ENCODE measurements around the gene VKORC1.
"Not testable (repeated sequence)": the region's sequence is repeated elsewhere in the genome, so short reads cannot be mapped to it uniquely, and the experiment has no call there.

The VKORC1 gene

DNA sequence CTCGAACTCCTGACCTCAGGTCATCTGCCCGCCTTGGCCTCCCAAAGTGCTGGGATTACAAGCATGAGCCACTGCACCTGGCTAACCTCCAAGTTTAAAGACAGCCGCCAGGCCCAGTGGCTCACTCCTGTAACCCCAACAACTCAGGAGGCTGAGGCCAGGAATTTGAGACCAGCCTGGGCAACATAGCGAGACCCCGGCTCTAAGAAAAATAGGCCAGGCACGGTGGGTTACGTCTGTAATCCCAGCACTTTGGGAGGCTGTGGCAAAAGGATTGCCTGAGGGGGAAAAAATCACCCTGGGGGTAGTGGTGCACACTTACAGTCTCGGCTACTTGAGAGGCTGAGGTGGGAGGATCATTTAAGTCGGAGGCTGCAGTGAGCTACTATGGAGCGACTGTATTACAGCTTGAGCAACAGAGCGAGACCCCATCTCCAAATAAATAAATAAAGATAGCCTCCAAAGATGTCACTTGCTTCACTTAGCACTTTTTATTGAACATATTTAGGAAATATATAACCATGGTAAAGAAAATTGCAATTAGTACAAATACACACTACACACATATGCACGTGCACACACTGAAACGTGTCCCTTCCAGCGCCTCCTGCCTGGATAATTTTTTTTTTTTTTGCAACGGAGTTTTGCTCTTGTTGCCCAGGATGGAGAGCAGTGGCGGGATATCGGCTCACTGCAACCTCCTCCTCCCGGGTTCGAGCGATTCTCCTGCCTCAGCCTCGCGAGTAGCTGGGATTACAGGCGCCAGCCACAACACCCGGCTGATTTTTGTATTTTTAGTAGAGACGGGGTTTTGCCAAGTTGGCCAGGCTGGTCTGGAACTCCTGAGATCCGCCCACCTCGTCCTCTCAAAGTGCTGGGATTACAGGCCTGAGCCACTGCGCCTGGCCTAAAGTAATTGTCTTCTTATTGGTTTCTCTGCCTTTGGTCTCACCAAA is 12.2 kb upstream of the VKORC1 start:
- no peak for DNase-seq

DNA sequence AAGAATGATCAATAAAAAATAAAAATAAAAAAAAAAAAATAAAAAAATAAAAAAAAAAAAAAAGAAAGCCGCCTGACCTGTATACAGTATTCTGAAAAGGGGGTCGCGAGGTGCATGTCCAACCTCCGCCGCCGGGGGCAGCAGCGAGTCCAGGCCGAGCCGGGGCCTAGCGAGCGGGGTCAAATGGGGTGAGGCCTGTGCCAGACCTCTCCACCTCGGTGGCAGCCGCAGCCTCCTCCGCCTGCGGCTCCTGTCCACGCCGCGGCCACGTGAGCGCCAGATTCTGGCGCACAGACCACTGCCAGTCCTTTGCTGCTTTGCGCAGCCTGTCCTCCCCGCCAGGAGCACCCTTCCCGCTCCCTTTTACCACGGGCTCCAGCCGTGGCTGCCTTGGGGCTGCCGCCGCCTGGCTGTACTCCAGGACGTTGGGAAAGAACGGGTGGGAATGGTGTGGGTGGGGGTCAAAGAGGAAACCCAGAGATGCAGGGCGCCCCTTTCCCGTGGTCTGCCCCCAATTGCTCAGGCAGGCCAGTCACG is 11.1 kb upstream of the VKORC1 start:
- no peak for DNase-seq

DNA sequence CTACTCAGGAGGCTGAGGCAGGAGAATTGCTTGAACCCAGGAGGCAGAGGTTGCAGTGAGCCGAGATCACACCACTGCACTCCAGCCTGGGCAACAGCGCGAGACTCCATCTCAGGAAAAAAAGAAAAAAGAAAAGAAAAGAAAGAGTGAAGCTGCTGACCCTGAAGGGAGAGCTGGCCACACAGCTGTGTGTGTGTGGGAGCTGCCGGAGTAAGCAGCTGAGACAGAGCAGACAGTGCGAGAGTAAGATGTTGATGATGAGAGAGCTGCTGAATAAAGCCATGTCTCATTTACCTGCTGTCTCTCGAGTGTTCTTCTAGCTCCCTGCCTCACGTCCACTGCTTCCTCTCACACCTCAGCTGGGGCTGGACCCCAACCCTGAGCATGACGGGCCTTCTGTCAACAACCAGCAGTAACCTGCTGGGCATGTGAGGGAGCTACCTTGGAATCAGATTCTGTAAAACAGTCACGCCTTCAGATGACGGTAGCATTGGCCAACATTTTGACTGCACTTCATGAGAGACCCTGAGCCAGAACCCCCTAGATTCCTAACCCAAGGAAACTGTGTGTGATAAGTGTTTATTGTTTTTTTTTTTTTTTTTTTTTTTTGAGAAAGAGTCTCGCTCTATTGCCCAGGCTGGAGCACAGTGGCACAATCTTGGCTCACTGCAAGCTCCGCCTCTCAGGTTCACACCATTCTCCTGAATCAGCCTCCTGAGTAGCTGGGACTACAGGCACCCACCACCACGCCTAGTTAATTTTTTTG is 6.5 kb upstream of the VKORC1 start:
- not testable (repeated sequence) for DNase-seq

DNA sequence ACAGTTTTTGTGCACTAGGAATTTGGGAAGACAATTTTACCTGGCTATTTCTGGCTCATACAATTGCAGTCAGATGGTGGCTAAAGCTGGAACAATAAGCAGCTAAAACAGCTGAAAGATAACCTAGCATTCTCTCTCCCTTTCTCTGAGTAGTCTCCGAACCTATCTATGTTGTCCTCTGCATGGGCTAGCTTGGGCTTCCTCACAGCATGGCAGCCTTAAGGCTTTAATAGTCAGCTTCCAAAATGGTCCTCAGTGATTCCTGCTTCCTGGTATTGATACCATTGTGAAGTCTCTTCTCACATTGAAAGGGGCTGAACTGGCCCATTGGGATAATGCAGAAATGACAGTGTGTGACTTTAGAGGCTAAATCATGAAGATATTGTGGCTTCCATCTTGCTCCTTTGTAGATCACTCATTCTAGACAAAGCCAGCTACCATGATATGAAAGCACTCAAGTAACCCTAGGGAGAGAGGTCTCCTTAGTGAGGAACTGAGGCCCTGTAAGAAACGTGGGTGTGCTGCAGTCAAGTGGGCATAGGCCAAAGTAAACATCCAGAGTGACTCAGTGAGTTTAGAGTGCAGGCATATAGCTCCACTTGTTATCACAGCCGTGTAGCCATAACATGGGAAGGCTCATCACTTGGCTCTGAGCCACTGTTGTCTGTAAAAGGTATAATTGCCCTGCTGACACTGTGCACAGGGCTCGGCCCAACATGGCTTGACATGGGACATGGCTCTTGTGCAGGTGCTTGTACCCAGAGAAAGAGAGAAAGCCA is 5.5 kb upstream of the VKORC1 start:
- no peak for DNase-seq

DNA sequence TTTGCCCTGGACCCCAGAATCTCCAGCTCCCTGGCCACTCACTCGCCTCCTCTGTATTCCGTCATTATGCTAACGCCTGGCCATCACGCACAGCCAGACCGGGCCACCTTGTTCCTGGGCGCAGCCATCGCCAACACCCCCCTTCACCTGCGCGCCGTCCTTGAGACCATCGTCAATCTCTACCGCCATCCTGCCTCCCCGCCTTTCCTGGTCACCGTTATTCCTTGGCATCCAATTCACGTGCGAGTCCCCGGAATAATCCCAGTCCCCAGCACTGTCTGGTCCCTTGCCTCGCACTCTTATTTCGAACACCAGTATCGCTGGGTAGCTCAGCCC is 541 bp downstream of the VKORC1 start:
- DNase-seq = no peak

DNA sequence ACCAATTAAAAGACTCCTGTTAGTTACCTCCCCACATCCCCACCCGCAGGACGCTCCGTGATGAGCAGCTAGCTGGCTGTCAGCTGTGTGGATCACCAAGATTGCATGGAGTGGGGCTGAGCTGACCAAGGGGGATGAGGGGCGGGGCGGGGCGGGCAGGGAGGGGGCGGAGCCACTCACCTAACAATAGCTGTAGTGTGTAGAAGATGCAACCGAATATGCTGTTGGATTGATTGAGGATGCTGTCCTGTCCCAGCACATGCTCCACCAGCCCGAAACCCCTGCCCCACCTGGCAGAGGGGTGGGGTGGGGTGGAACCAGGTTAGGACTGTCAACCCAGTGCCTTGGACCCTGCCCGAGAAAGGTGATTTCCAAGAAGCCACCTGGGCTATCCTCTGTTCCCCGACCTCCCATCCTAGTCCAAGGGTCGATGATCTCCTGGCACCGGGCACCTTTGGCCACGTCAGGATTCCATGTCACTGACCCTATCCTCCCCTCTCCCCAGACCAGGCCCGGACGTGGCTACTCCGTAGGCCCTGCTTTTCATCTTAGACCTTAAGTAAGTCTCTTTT is 1.4 kb downstream of the VKORC1 start:
- DNase-seq = no peak

DNA sequence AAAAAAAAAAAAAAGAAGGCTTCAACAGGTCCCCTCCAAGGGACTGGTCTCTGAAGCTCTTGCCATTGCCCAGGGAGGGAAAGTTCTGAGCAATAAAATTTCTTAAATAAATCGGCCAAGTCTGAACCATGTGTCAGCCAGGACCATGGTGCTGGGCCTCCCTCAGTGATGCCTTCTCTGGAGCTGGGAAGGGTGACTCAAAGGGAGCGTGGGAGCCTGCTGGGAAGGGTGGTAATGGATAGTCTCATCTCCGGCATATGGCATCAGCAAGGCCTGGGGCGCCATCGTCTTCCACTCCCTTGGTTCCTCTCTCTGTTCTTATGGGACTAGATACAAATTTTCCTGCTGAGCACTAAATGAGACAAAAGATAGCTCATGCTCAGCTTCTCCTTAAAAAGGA is 2.3 kb downstream of the VKORC1 start:
- DNase-seq = no peak

DNA sequence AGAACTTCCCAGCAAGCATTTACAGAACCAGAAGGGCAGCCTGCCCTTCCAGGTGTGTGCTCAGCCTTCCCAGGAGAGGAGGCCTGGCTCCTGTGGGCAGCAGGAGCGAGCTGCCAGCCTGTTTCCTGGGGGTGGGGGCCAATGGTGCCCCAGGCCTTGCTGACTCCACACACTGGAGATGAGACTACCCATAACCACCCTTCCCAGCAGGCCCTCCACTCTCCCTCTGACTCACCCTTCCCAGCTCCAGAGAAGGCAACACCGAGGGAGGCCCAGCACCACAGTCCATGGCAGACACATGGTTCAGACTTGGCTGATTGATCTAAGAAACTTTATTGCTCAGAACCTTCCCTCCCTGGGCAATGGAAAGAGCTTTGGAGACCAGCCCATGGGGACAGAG is 4.1 kb downstream of the VKORC1 start:
- DNase-seq = no peak

DNA sequence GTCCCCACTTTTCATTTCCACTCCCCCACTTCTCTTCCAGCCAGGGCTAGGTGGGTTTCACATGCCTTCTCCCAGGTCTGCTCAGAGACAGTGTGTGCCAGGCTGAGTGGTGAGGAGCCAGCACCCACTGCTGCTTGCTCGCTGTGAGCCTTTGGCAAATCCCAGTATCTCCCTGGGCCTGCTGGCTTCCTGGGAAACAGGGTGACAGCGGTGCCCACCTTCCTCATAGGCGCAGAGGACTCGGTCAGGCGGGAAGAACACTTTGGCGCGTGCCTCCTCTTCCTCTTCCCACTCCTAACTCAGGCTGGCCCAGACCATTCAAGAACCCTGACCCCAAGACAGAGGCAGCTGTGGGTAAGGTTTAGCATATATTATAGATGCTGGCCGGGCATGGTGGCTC is 5.4 kb downstream of the VKORC1 start:
- DNase-seq = no peak

DNA sequence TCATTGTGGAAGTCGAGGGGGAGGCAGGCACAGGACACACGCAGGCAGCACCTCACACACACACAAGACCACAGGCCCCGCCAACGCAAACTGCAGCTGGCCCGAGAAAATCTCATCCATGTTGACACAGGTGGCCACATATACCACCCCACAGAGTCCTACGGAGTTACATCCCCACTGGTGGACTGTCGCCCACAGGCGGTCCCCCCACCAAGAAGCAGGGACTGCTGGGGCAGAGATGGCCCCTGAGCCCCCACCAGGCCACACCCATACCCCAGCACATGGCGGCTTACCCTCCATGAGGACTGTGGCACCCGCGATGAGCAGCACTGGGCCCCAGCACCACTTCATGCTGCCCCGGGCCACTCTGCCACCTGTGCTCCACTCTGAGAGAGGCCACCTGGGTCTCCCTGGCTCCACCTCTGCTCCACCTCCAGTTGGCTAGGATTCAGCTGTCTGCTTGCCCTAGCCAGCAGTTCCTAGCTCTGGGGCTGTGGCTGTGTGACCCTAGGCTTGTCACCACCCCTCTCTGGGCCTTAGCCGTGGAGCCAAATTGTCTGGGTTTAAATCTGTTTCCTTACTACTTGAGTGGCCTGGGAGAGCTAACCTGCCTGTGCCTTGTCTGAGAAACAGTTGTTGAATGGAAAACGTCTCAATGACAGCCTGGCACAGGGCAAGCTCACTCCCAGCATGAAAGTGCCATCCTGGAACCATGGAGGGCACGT is 6.0 kb downstream of the VKORC1 start, which contains the start of gene PRSS53:
PRSS53 (minus strand) TSS at position 485 of the 725 bp plus-strand sequence; CDS start at position 351, 134 bp downstream.
- no peak for DNase-seq

DNA sequence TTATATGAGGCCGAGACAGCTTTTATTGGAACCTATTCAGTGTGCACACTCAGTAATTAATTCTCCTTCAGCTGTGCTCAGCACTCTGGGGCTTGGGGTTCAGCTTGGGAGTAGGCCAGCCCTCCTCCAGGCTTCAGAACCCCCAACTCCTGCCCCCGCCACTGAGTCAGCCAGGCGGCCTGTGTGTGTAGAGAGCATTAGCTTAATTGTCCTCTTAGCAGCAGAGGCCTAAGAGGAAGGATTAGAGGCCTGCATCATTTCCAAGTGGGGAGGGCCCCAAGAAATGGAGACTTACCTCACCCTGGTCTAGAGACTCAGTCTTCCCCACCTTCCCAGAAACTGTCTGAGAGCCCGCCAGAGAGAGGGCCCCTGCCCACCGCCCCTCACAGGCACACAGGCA is 6.6 kb downstream of the VKORC1 start:
- no peak for DNase-seq

DNA sequence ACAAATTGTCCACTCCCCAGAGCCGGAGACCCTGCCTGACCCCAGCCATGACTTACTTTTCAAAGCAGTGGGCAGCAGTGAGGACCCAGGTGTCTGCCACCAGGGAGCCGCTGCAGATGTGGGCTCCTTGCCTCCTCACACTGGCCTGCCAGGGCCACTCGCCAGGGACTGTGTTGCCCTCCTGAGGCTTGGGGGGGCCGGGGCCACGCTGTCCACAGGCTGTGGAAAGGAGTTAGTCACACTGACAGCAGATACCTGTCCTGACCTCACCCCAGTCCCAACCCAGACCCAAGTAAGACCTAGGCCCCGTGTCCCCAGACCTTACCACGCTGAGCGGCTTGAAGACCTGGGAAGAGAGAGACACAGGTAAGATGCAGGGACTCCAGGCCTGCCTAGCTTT is 7.1 kb downstream of the VKORC1 start:
- DNase-seq = no peak

DNA sequence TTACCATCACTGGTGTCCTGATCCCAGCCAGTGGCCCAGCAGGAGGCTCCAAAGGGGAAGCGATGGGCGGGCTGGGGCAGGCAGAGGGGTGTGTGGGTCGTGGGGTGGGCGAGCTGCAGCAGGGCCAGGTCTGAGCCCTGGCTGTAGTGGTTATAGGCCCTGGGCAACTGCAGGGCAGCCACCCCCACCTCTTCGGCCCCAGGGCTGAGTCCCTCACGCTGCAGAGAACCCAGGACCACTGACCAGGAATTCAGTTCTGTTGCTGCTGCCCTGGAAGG is 8.0 kb downstream of the VKORC1 start:
- no peak for DNase-seq

DNA sequence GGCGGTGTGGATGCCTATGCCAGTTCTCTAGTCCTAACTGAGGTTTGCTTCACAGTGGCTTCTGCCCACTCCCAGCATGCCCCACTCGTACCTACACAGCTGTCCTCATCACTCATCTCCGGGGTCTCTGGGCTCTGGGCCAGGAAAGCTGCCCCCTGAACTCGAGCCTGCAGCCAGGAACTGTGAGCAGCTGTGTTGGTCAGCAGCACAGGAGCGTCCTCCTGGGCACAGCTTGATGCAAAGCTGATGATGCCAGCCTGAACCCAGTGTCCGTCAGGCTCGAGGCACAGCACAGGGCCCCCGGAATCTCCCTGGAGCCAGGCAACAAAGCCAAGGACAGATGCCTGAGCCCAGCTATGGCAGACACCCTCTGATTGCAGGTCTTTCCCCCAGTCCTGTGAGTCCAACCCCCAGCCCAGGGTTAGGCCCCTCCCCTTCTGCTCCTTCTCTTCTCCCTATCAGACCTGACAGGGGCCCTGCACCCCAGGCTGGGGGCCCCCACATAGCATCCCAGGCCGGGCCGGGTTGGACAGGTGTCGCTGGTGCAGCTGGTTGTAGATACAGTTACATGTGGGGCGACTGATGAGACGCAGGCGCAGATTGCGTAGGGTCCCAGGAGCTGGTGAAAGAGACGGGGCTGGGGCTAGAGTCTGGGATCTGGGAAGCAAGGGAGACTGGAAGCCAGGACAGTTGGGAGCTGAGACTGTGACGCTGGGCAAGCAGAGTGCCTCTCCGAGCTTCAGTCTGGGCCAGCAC is 8.5 kb downstream of the VKORC1 start:
- DNase-seq = no peak

DNA sequence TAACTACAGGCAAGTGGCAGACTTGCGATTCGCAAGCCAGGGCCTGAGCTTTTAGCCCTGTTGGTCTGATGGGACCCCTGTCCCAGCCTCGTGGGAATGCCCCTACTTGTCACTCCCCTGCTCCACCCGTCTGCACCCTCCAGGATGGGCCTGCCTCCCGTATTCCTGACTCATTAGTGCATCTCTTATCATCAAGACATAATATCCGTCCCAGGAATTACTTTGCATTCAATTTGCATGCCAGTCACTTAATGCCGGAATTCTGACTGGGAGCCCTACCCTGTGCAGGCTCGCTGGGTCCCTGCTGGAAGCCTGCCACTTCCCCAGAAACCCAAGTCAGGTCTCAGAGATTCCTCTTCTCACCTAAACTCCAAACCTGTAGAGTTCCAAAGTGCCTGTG is 9.2 kb downstream of the VKORC1 start:
- no peak for DNase-seq

DNA sequence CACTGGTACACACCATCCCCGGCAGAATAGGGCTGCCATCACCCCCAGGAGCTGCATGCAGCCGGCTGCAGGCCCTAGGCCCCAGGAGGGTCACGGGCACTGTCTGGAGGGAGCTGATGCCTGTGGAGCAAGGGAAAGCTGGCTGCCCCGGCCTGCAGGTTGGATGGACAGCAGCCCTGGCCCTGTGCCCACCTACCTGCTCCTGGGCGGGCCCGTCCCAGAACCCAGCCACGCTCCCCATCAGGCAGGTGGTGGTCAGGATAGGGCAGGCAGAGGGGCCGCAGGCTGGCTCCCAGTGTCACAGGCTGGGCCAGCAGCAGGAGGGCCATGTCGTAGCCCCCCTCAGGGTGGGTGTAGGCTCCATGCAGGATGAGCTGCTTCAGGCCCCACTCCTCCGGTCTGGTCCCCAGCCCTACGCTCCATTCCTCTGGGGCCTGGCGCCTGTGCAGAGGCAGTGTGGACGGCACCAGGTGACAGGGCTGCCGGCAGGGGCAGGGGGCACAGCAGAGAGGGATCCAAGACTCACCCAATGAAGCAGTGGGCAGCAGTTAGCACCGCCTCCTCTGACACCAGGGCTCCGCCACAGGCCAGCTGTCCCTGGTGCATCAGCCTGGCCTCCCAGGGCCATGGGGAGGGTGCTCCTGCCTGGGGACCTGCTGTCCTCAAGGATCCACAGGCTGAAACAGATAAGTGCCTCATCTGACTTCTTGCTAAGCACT is 9.9 kb downstream of the VKORC1 start:
- no peak for DNase-seq

DNA sequence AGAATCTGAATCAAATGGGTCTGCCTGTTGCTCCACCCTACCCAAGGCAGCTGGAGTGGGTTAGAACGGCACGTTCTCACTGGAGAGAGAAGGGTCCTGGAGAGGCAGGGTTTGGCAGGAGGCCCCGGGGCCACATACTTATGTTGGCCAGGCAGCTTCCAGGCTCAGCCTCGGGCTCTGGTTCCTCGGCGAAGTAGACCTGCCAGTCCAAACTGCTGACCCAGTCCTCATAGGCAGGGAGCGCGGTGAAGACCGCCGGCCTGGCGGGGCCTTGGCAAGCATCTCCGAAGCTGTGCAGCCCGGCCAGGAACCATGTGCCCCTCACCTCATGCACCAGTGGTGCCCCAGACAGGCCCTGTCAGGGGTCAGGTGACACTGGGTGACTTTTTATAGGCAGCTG is 10.6 kb downstream of the VKORC1 start:
- no peak for DNase-seq

DNA sequence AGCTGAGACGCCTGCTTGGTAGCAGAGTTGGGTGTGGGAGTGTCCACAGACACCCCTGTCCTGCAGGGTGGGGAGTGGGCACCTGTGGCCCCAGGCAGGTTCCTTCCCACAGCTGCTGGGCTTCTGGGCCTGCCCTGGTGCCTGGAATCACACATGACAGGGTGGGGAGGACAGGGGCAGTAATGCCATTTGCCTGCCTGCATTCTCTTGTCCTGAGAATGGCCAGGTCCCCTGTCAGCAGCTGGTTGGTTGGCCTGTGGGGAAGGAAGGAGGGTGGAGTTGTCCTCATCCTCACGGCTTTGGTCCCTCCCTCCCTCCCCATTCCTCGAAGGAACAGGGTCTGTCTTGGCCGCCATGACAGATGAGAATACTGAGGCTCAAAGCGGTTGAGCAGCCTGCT is 11.0 kb downstream of the VKORC1 start:
- no peak for DNase-seq

DNA sequence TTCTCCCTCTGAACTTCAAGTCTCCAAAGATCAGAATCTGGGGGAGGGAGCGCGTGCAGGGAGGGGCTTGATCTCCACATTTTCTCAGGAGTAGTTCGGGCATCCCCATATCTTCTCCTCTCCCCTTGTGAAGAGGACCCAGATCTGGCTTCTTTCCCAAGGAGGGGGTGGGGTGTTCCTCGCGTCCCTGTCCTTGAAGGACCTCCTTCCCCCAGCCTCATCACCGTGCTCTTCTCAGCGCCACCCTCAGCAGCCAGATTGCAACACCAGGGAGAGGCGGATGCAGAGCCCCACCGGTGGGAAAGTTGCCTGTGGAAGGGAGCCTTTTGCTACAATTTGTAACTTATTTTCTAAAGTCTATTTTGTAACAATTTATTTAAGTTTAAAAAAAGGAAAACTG is 11.5 kb downstream of the VKORC1 start:
- no peak for DNase-seq

DNA sequence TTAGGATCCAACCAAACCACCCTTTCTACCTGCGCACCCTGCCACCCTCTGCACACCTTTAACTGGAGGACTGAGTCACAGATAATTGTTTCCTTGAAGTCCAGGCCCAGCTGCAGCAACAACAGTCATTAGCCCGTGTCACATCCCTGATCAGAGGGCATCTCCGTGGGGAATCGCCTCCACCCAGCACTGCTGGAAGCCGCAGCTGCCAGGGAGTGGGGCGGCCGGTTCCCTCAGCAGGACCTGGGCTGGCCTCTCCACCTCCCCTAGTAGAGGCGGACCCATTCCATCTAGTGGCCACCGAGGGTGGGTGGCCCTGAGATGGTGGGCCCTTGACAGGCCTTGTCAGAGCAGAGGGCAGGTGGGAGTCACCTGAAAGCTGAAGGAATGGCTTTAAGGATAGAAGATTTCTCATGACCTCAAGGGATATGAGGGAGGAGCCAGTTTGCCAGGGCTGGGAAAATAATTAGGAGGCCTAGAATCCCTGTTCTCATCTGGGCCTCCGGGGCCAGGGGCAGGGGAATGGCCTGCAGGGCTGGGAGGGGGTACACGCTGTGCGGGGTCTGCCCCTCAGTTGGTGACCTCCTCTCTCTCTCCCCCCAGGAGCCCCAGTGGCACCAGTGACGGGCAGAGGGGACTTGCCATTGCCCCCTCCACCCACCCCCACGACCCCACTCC is 12.1 kb downstream of the VKORC1 start:
- DNase-seq = no peak
